ENCODE data around the gene IL1B.

- TF ChIP-seq EZH2 (IDR thresholded peaks at IDR 0.05; ENCODE audit: insufficient read depth, poor library complexity, severe bottlenecking) (no peak), EZH2phosphoT487 (IDR thresholded peaks at IDR 0.05; ENCODE audit: insufficient read depth, low read depth) (no peak)
Observed at GRCh38 chr2:112793449-112793978, 43.1 kb downstream of the IL1B start.

Data from GM23248 (cell line).